K562 (cell line): ENCODE data around the gene C1orf198.

Source experiments
- ADNP ChIP-seq: fragments of 200-800 bp; sonication (Bioruptor generic); IDR thresholded peaks from 2 replicates; pipeline ENCODE4 v1.6.1; 2016; ENCODE audit warnings: missing genetic modification characterization, missing compliant biosample characterization
- CTCF ChIP-seq, 3 experiments: IDR thresholded peaks in 2 of 3; conservative IDR thresholded peaks in 1 of 3; 2 replicates each; pipeline ENCODE4 v1.5.1; 2011 to 2012; ENCODE audit warnings: low read length in 3 of 3, mild to moderate bottlenecking in 3 of 3, control low read depth in 2 of 3, improper control_type of control experiment in 1 of 3, inconsistent platforms in 1 of 3, low read depth in 1 of 3, mixed read lengths in 1 of 3, moderate library complexity in 1 of 3; ENCODE audit not compliant: insufficient read depth in 2 of 3
- DLX4 ChIP-seq: fragments of 250-450 bp; sonication (Bioruptor Pico); IDR thresholded peaks from 2 replicates; pipeline ENCODE4 v1.6.1; 2021; ENCODE audit warnings: mild to moderate bottlenecking
- EZH2 ChIP-seq: IDR thresholded peaks from 2 replicates; pipeline ENCODE4 v1.6.1; 2012; ENCODE audit warnings: low read depth, mild to moderate bottlenecking, inconsistent platforms, low read length, borderline replicate concordance
- FOXO4 ChIP-seq: fragments of 450-650 bp; formaldehyde crosslinking; IDR thresholded peaks from 2 replicates; pipeline ENCODE4 v1.4.0; 2020; ENCODE audit warnings: mild to moderate bottlenecking, moderate library complexity
- KLF13 ChIP-seq: fragments of 450-650 bp; IDR thresholded peaks from 2 replicates; pipeline ENCODE4 v1.6.1; 2016; ENCODE audit warnings: missing genetic modification characterization, low read depth, mild to moderate bottlenecking, missing compliant biosample characterization, moderate library complexity, borderline replicate concordance
- RFX1 ChIP-seq: fragments of 450-650 bp; IDR thresholded peaks from 2 replicates; pipeline ENCODE4 v1.6.1; 2016; ENCODE audit warnings: mild to moderate bottlenecking, moderate library complexity
- SAP30 ChIP-seq: fragments of 200-600 bp; sonication (generic); IDR thresholded peaks from 2 replicates; pipeline ENCODE4 v1.6.1; 2012; ENCODE audit warnings: borderline replicate concordance, low read depth, mild to moderate bottlenecking, moderate library complexity, low read length, control low read depth, inconsistent platforms; ENCODE audit not compliant: insufficient read depth, poor library complexity, severe bottlenecking
- USF1 ChIP-seq: sonication (generic); formaldehyde crosslinking; IDR thresholded peaks from 2 replicates; pipeline ENCODE4 v1.9.0; 2022; ENCODE audit warnings: mild to moderate bottlenecking, missing genetic modification reagents
- ZNF121 ChIP-seq: sonication (generic); formaldehyde crosslinking; conservative IDR thresholded peaks from 2 replicates; pipeline ENCODE4 v1.8.0; 2022; ENCODE audit warnings: missing genetic modification reagents

- TF ChIP-seq CTCF (IDR thresholded peaks at IDR 0.05 in 2 of 3, conservative IDR thresholded peaks at IDR 0.05 in 1 of 3; ENCODE audit: insufficient read depth in 2 of 3, low read depth in 1 of 3, low read length in 3 of 3): no peak
- no peak for TF ChIP-seq ADNP (tag)
- no peak for TF ChIP-seq RFX1
- TF ChIP-seq ZNF121 (CRISPR knock-in tag): no peak
- no peak for TF ChIP-seq FOXO4 (CRISPR knock-in tag)
- TF ChIP-seq DLX4 (CRISPR knock-in tag): no peak
- no peak for TF ChIP-seq EZH2
- no peak for TF ChIP-seq KLF13
- TF ChIP-seq SAP30: no peak
- no peak for TF ChIP-seq USF1 (CRISPR knock-in tag)
Measured at GRCh38 chr1:230808281-230808872, 59.9 kb downstream of the C1orf198 start.
